ENCODE data around the gene USO1.
A peak's percentile ranks its signal among the peaks of the same experiment; 100 is the strongest.
"Not testable (repeated sequence)": the region's sequence is repeated elsewhere in the genome, so short reads cannot be mapped to it uniquely, and the experiment has no call there.

USO1 gene

GRCh38 chr4:75724867-75725724 is 719 bp downstream of the USO1 start:
- H3K79me2 ChIP-seq (ENCODE audit: insufficient read depth, low read depth) = peaks cover 62% of the 10 kb centered on the region; the same call in 1 of the 2 replicates
- TF ChIP-seq, protein P1, sequence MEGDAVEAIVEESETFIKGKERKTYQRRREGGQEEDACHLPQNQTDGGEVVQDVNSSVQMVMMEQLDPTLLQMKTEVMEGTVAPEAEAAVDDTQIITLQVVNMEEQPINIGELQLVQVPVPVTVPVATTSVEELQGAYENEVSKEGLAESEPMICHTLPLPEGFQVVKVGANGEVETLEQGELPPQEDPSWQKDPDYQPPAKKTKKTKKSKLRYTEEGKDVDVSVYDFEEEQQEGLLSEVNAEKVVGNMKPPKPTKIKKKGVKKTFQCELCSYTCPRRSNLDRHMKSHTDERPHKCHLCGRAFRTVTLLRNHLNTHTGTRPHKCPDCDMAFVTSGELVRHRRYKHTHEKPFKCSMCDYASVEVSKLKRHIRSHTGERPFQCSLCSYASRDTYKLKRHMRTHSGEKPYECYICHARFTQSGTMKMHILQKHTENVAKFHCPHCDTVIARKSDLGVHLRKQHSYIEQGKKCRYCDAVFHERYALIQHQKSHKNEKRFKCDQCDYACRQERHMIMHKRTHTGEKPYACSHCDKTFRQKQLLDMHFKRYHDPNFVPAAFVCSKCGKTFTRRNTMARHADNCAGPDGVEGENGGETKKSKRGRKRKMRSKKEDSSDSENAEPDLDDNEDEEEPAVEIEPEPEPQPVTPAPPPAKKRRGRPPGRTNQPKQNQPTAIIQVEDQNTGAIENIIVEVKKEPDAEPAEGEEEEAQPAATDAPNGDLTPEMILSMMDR (conservative IDR thresholded peaks at IDR 0.05; ENCODE audit: low read depth, low read length) = no peak
- peaks cover 43% of the 10 kb centered on the region for H3K4me1 ChIP-seq (ENCODE audit: low read depth, poor library complexity, severe bottlenecking)
- H3K4me3 ChIP-seq (IDR thresholded peaks at IDR 0.05; ENCODE audit: insufficient read depth, low read depth, low read length) = peak overlapping the region; percentile 40
- H3K27me3 ChIP-seq (ENCODE audit: insufficient read depth, low read depth) = no peaks in the 10 kb centered on the region
- H3K36me3 ChIP-seq (ENCODE audit: insufficient read depth) = no peaks in the 10 kb centered on the region
- H2AFZ ChIP-seq (ENCODE audit: low read depth) = peak overlapping the region; percentile 72
- peak overlapping the region; percentile 76 for H3K9ac ChIP-seq
- peak overlapping the region; percentile 68 for H3K4me2 ChIP-seq
- H3K27ac ChIP-seq = peak overlapping the region; percentile 87
- no peaks in the 10 kb centered on the region; the same call in 1 of the 2 replicates for H4K20me1 ChIP-seq (ENCODE audit: insufficient read depth)

DNA sequence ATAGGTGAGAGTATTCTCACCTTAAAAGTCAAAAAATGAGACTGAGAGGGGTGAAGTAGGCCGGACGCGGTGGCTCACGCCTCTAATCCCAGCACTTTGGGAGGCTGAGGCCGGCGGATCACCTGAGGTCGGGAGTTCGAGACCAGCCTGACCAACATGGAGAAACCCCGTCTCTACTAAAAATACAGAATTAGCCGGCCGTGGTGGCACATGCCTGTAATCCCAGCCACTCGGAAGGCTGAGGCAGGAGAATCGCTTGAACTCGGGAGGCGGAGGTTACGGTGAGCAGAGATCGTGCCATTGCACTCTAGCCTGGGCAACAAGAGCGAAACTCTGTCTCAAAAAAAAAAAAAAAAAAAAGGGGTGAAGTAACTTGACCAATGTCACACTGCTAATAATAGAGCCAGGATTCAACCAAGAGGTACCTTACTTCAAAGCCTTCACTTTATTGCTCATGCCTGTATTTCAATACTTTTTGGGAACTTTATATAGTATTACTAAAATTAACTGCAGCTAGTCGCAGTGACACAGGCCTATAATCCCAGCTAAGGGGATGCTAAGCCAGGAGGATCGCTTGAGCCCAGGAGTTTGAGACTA is 1.7 kb downstream of the USO1 start:
- H4K20me1 ChIP-seq (ENCODE audit: insufficient read depth); H2AFZ ChIP-seq (ENCODE audit: low read depth); H3K9ac ChIP-seq; H3K36me3 ChIP-seq (ENCODE audit: insufficient read depth); H3K27me3 ChIP-seq (ENCODE audit: insufficient read depth, low read depth); H3K27ac ChIP-seq; H3K4me3 ChIP-seq (IDR thresholded peaks at IDR 0.05; ENCODE audit: insufficient read depth, low read depth, low read length): not testable (repeated sequence)
- Histone ChIP-seq H3K4me2 (peak overlapping the region; percentile 68), H3K4me1 (ENCODE audit: low read depth, poor library complexity, severe bottlenecking) (peaks cover 43% of the 10 kb centered on the region), H3K79me2 (ENCODE audit: insufficient read depth, low read depth) (peaks cover 64% of the 10 kb centered on the region)

DNA sequence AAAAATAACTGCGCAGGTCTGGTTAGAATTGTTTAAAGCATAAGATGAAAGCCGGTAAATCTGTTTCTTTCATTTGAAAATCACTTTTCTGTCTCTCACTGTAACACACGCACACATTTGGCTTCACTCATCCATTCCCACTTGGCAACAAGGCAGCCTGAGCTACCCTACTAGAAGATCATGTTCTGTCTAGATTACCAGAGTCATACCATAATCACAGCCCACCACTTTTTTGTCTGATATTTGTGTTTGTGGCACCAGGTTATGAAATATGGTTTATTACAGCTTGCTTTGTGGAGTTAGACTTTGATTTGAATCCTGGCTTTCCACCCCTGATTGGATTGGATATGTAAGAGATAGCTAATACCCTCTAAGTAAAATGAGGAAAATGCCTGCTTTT is 2.2 kb downstream of the USO1 start:
- no peaks in the 10 kb centered on the region; the same call in 1 of the 2 replicates for H4K20me1 ChIP-seq (ENCODE audit: insufficient read depth)
- H3K4me1 ChIP-seq (ENCODE audit: low read depth, poor library complexity, severe bottlenecking) = peaks cover 39% of the 10 kb centered on the region
- H3K36me3 ChIP-seq (ENCODE audit: insufficient read depth) = no peaks in the 10 kb centered on the region
- no peak overlapping the region for H3K4me2 ChIP-seq
- peaks cover 61% of the 10 kb centered on the region for H3K79me2 ChIP-seq (ENCODE audit: insufficient read depth, low read depth)
- H2AFZ ChIP-seq (ENCODE audit: low read depth) = no peak overlapping the region
- no peak overlapping the region for H3K4me3 ChIP-seq (IDR thresholded peaks at IDR 0.05; ENCODE audit: insufficient read depth, low read depth, low read length)
- no peaks in the 10 kb centered on the region for H3K27me3 ChIP-seq (ENCODE audit: insufficient read depth, low read depth)
- no peak overlapping the region for H3K27ac ChIP-seq
- H3K9ac ChIP-seq = no peak overlapping the region
- TF ChIP-seq, protein P1 (conservative IDR thresholded peaks at IDR 0.05; ENCODE audit: low read depth, low read length) = no peak

DNA sequence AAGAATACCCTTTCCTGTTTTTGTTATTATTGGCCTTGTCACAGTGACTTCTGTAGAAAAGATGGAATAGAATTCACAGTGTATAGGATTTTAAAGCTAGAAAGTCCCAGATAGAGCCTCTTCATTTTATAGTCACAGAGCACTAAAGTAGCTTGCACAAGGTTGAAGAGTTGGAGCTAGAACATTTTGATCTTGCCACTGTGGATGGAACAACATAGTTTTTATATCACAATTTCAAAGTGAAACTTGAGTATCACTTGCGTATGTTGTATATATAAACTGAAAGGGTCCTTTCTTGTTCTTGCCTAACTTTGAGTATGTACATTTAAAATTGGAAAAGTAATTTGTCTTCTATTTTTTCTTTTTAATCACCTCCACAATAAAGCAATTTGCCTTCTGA is 2.7 kb downstream of the USO1 start:
- H3K27me3 ChIP-seq (ENCODE audit: insufficient read depth, low read depth) = no peaks in the 10 kb centered on the region
- H3K4me1 ChIP-seq (ENCODE audit: low read depth, poor library complexity, severe bottlenecking) = peaks cover 34% of the 10 kb centered on the region
- TF ChIP-seq, protein P1 (conservative IDR thresholded peaks at IDR 0.05; ENCODE audit: low read depth, low read length) = no peak
- no peak overlapping the region for H3K9ac ChIP-seq
- no peak overlapping the region for H3K4me2 ChIP-seq
- H3K4me3 ChIP-seq (IDR thresholded peaks at IDR 0.05; ENCODE audit: insufficient read depth, low read depth, low read length) = no peak overlapping the region
- no peaks in the 10 kb centered on the region for H3K36me3 ChIP-seq (ENCODE audit: insufficient read depth)
- no peak overlapping the region for H3K27ac ChIP-seq
- peaks cover 56% of the 10 kb centered on the region for H3K79me2 ChIP-seq (ENCODE audit: insufficient read depth, low read depth)
- no peaks in the 10 kb centered on the region; the same call in 1 of the 2 replicates for H4K20me1 ChIP-seq (ENCODE audit: insufficient read depth)
- H2AFZ ChIP-seq (ENCODE audit: low read depth) = no peak overlapping the region

Data from KMS-11 (cell line).